ENCODE measurements around the gene ZER1.

DNA sequence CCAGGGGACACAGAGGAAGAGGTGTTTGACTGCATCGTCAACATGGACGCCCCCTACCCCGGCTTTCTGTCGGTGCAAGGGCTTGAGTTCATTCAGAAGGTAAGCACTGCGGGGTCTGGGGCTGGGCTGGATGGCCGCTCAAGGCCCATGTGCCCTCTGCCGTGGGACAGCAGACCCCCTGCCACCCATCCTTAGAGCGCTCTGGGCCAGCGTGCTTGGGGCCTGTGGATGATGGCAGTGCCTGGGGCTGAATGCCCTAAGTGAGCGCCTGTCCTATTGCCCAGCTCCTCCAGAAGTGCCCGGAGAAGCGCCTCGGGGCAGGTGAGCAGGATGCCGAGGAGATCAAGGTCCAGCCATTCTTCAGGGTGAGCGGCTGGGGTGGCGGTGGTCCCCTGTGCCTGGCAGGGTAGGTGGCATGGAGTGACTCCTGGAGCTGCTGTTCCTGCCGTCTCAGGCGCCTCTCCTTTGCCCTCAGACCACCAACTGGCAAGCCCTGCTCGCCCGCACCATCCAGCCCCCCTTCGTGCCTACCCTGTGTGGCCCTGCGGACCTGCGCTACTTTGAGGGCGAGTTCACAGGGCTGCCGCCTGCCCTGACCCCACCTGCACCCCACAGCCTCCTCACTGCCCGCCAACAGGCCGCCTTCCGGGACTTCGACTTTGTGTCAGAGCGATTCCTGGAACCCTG, 51.7 kb downstream of the ZER1 start:
- TF ChIP-seq, protein P1, sequence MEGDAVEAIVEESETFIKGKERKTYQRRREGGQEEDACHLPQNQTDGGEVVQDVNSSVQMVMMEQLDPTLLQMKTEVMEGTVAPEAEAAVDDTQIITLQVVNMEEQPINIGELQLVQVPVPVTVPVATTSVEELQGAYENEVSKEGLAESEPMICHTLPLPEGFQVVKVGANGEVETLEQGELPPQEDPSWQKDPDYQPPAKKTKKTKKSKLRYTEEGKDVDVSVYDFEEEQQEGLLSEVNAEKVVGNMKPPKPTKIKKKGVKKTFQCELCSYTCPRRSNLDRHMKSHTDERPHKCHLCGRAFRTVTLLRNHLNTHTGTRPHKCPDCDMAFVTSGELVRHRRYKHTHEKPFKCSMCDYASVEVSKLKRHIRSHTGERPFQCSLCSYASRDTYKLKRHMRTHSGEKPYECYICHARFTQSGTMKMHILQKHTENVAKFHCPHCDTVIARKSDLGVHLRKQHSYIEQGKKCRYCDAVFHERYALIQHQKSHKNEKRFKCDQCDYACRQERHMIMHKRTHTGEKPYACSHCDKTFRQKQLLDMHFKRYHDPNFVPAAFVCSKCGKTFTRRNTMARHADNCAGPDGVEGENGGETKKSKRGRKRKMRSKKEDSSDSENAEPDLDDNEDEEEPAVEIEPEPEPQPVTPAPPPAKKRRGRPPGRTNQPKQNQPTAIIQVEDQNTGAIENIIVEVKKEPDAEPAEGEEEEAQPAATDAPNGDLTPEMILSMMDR (IDR thresholded peaks at IDR 0.05; ENCODE audit: low read length): no peak
- TF ChIP-seq EZH2phosphoT487 (IDR thresholded peaks at IDR 0.05; ENCODE audit: low read length): no peak
